HG03354 (cell line): ENCODE data around the gene PURB.
"Not testable (repeated sequence)": the region's sequence is repeated elsewhere in the genome, so short reads cannot be mapped to it uniquely, and the experiment has no call there.

Experiments used
- ATAC-seq: cut with Tn5 transposase; IDR thresholded peaks from one replicate; pipeline ENCODE4 v1.9.1; 2021; ENCODE audit warnings: mild to moderate bottlenecking; ENCODE audit not compliant: unreplicated experiment, poor library complexity, severe bottlenecking

The PURB gene

DNA sequence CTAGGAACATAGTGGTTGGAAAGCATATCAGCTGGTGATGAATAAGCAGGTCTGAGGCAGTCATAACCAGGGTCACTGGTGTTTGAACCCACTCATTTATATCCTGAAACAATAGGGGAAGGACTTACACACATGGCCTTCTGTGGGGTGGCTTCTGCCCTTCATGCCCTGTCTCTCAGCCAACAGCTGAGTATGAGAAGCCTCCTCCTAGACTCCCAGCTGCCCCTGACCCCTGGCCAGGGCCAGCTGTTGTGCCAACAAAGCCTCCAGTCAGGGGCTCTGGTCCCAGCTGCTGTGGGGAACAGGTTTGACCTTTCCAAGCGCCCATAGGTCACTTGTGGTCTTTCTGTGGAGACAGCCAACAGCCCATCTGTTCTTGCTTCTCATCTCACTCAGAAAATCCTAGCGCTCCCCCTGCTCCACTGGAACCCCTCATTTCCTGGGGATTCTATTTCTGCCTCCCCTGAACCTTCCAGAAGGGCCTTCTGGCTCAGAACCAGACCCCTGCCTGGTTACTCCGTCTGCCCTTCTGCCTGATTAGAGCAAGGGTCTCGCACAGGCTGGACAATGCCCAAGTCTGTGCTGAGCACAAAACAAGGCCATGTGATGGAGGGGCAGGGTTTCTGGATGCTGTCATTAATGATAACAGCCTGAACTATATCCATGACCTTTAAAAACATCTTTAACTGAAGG, 9.7 kb upstream of the PURB start:
- ATAC-seq: no peak

GRCh38 chr7:44893710-44894234, 8.4 kb upstream of the PURB start:
- ATAC-seq: no peak

DNA sequence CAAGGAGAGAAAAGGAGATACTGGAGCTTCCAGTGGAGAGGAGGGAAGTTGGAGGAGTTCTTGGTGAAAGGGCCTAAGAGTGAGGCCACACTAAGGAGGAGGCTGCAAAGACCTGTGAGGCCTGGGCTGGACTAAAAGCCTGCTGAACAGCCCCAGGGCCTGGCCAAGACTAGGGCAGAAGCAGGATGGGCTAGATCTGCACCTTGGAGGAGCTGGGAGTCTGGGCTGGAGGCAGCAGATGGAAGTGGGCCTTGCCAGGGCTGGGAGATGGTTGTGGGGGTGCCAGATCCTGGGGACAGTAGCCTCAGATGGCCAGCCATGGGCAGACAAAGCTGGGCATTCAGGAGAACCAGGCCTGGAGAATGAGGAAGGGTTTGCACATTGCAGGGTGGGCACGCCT, 6.5 kb upstream of the PURB start:
- ATAC-seq: no peak

- no peak for ATAC-seq
Measured at GRCh38 chr7:44891372-44891771, 6.0 kb upstream of the PURB start.

- ATAC-seq: no peak
Measured at GRCh38 chr7:44889086-44889781, 3.9 kb upstream of the PURB start.

DNA sequence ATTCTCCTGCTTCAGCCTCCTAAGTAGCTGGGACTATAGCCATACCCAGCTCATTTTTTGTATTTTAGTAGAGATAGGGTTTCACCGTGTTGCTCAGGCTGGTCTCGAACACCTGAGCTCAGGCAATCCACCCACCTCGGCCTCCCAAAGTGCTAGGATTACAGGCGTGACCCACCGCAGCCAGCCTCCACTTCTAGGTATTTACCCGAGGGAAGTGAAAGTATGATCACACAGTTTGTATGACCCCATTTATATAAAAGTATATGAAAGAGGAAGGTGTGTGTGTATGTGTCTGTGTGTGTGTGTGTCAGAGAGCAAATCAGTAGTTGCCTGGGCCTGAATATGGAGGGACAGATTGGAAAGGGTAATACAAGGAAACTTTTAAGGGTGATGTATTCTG, 2.0 kb upstream of the PURB start:
- ATAC-seq: no peak

DNA sequence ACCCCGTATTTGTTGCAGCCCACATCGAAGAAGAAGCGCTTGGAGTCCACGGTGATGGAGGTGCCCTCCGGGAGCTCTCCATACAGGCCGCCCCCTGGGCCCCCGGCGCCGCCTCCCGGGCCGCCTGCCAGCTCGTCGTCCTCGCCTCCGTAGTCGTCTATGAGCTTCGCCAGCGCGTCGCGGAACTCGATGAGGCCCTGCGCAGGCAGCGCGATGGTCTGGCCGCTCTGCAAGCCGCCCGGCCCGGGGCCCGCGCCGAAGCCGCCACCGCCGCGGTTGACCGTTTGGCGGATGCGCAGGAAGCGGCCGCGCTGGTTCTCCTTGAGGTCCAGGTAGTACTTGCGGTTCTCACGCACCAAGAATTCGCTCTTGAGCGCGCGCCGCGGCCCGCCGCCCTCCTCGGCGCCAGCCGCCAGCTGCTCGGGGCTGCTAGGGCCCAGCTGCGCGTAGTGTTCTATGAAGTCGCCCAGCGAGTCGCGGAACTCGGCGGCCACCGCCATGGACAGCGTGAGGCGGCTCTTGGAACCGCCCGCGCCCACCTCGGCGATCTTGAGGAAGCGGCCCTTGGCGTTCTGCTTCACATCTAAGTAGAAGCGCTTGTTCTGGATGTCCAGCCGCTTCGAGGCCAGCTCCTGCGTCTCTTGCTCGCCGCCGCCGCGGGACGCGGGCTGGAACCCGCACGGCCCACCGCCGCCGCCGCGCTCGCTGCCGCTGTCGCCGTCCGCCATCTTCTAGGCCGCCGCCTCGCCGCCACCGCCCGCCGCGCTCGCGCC, 523 bp downstream of the PURB start:
- ATAC-seq: peak; percentile 38

- no peak for ATAC-seq
Measured at GRCh38 chr7:44883961-44884620, 1.2 kb downstream of the PURB start.

- ATAC-seq: no peak
Measured at GRCh38 chr7:44882899-44883298, 2.4 kb downstream of the PURB start.

DNA sequence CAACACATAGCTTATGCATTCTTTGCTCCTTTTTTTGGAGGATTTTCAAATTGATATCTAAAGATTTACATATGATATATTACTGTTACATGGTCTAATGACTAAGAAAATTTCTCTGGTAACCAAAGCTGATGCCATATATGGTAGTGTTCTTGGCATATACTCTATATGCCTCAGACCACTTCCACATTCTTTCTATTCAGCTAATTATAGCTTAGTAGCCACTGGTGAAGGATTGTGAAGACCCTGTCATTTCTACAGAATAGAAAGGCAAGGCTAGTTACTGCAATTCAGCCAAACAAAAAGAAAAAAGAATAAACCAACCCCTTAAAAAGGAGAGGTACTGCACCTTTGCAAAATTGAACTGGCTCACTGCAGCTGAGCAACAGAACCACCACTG, 3.7 kb downstream of the PURB start:
- no peak for ATAC-seq

GRCh38 chr7:44881066-44881600, 4.2 kb downstream of the PURB start:
- ATAC-seq: no peak

- ATAC-seq: no peak
Measured at GRCh38 chr7:44880317-44881018, 4.9 kb downstream of the PURB start.

- ATAC-seq: no peak
Measured at GRCh38 chr7:44876393-44876792, 8.9 kb downstream of the PURB start.

DNA sequence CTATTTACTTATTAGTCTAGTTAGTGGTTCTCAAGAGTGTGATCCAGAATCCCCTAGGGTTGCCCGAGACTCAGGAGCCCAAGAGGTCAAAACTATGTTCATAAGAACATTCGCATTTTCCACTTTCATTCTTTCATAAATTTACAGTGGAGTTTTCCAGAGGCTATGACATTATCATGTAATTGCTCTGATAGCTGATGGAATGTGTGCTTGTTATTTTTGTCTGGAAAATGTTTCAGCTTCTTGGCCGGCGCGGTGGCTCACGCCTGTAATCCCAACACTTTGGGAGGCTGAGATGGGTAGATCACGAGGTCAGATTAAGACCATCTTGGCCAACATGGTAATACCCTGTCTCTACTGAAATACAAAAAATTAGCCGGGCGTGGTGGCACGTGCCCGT, 10.1 kb downstream of the PURB start:
- ATAC-seq: no peak

DNA sequence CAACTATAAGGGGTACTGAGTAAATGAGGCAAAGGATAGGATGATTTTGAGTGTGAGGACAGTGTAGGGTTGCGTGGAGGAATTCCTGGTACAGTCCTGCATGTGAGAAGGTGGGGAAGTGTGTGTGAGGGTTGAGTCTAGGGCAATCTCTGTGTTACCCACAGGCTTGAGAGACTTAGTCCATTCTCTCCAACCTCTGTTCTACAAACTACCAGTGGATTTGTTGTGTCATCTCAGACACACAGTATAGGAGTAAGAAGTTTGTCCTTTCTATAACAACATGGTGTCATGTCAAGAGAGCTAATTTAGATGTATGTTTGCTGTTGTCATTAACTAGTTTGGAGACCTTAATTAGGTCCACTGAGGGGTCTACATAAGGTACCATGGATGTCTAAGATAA, 12.5 kb downstream of the PURB start:
- no peak for ATAC-seq

GRCh38 chr7:44871918-44872317, 13.4 kb downstream of the PURB start:
- not testable (repeated sequence) for ATAC-seq

DNA sequence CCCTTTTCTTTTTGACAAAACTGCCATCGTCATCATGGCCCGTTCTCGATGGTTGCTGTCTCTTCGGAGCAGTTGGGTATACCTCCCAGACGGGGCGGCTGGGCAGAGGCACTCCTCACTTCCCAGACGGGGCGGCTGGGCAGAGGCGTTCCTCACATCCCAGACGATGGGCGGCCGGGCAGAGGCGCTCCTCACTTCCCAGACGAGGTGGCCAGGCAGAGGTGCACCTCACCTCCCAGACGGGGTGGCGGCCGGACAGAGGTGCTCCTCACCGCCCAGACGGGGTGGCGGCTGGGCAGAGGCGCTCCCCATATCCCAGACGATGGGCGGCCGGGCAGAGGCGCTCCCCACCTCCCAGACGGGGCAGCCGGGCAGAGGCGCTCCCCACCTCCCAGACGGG, 14.6 kb downstream of the PURB start:
- not testable (repeated sequence) for ATAC-seq

DNA sequence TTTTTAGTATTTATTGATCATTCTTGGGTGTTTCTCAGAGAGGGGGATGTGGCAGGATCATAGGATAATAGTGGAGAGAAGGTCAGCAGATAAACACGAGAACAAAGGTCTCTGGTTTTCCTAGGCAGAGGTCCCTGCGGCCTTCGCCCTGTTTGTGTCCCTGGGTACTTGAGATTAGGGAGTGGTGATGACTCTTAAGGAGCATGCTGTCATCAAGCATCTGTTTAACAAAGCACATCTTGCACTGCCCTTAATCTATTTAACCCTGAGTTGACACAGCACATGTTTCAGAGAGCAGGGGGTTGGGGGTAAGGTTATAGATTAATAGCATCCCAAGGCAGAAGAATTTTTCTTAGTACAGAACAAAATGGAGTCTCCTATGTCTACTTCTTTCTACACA, 15.0 kb downstream of the PURB start:
- not testable (repeated sequence) for ATAC-seq
